ENCODE results near the gene RET.

RET gene

GRCh38 chr10:43119416-43120115 is 42.7 kb downstream of the RET start:
- DNase-seq (ENCODE audit: low read depth in 2 of 3, low spot score in 2 of 3): no peak

GRCh38 chr10:43120116-43120928 is 43.5 kb downstream of the RET start:
- no peak for DNase-seq (ENCODE audit: low read depth in 2 of 3, low spot score in 2 of 3)

GRCh38 chr10:43120929-43121314 is 44.1 kb downstream of the RET start:
- DNase-seq (ENCODE audit: low read depth in 2 of 3, low spot score in 2 of 3): peak in 2 of 3 experiments; percentile 27 to 49

GRCh38 chr10:43121444-43121843 is 44.6 kb downstream of the RET start:
- DNase-seq (ENCODE audit: low read depth in 2 of 3, low spot score in 2 of 3): no peak

- DNase-seq (ENCODE audit: low read depth in 2 of 3, low spot score in 2 of 3): no peak
These were observed 45.2 kb downstream of the RET start for GRCh38 chr10:43122096-43122495.

- DNase-seq (ENCODE audit: low read depth in 2 of 3, low spot score in 2 of 3): no peak
These were observed 46.0 kb downstream of the RET start for GRCh38 chr10:43122826-43123225.

GRCh38 chr10:43123361-43124093 is 46.7 kb downstream of the RET start:
- no peak for DNase-seq (ENCODE audit: low read depth in 2 of 3, low spot score in 2 of 3)

GRCh38 chr10:43124094-43124521 is 47.2 kb downstream of the RET start:
- no peak for DNase-seq (ENCODE audit: low read depth in 2 of 3, low spot score in 2 of 3)

GRCh38 chr10:43124574-43125273 is 47.9 kb downstream of the RET start:
- no peak for DNase-seq (ENCODE audit: low read depth in 2 of 3, low spot score in 2 of 3)

- DNase-seq (ENCODE audit: low read depth in 2 of 3, low spot score in 2 of 3): no peak
These were observed 48.5 kb downstream of the RET start for GRCh38 chr10:43125274-43125845.

GRCh38 chr10:43125881-43126731 is 49.2 kb downstream of the RET start:
- no peak for DNase-seq (ENCODE audit: low read depth in 2 of 3, low spot score in 2 of 3)

- DNase-seq (ENCODE audit: low read depth in 2 of 3, low spot score in 2 of 3): no peak
These were observed 50.0 kb downstream of the RET start for GRCh38 chr10:43126759-43127424.

- no peak for DNase-seq (ENCODE audit: low read depth in 2 of 3, low spot score in 2 of 3)
These were observed 50.6 kb downstream of the RET start for GRCh38 chr10:43127442-43127841.

GRCh38 chr10:43128331-43128730 is 51.5 kb downstream of the RET start:
- no peak for DNase-seq (ENCODE audit: low read depth in 2 of 3, low spot score in 2 of 3)

- DNase-seq (ENCODE audit: low read depth in 2 of 3, low spot score in 2 of 3): no peak
These were observed 52.3 kb downstream of the RET start for GRCh38 chr10:43128958-43129706.

- DNase-seq (ENCODE audit: low read depth in 2 of 3, low spot score in 2 of 3): no peak
These were observed 53.9 kb downstream of the RET start for GRCh38 chr10:43130770-43131171.

- DNase-seq (ENCODE audit: low read depth in 2 of 3, low spot score in 2 of 3): no peak
These were observed 54.4 kb downstream of the RET start for GRCh38 chr10:43131256-43131655.

GRCh38 chr10:43131906-43132305 is 55.0 kb downstream of the RET start:
- DNase-seq (ENCODE audit: low read depth in 2 of 3, low spot score in 2 of 3): no peak
